Measurements from ENCODE around the gene DZIP1. TPM values are rescaled to one million over a fixed set of nuclear protein-coding genes. Genes with fewer than 3 reads are reported as not detected.
"Not testable (repeated sequence)": the region's sequence is repeated elsewhere in the genome, so short reads cannot be mapped to it uniquely, and the experiment has no call there.

DZIP1 gene, protein sequence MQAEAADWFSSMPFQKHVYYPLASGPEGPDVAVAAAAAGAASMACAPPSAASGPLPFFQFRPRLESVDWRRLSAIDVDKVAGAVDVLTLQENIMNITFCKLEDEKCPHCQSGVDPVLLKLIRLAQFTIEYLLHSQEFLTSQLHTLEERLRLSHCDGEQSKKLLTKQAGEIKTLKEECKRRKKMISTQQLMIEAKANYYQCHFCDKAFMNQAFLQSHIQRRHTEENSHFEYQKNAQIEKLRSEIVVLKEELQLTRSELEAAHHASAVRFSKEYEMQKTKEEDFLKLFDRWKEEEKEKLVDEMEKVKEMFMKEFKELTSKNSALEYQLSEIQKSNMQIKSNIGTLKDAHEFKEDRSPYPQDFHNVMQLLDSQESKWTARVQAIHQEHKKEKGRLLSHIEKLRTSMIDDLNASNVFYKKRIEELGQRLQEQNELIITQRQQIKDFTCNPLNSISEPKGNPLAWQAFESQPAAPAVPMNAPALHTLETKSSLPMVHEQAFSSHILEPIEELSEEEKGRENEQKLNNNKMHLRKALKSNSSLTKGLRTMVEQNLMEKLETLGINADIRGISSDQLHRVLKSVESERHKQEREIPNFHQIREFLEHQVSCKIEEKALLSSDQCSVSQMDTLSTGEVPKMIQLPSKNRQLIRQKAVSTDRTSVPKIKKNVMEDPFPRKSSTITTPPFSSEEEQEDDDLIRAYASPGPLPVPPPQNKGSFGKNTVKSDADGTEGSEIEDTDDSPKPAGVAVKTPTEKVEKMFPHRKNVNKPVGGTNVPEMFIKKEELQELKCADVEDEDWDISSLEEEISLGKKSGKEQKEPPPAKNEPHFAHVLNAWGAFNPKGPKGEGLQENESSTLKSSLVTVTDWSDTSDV
- 0.27 TPM for total RNA-seq

DNA sequence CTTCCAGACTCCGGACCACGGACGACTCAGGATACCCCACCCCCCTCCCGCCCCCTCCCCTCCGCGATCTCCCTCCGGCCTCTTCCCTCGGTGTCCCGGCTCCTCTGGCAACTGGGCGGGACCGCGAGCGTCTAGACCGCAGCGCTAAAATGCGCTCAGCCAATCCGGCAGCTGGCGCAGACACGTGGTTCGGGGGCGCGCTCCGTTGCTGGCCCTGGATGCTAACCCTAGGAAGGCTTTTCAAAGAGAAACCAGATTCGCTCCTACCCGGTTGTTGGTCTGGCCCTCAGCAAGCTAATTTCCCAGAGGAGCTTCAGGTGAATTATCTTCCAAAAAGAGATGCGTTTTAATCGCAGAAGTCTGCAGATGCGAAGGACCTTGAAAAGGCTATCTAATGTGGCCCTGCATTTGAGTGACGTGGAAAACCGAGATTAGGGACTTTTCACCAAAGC lies at the start of gene DZIP1:
Gene DZIP1, minus strand, starts transcription at position 106 of the 452 bp plus-strand sequence. CDS start 2,677 bp downstream, outside the sequence.
- DNase-seq (ENCODE audit: low read depth in 2 of 3, low spot score in 2 of 3): peak in 2 of 3 donors; percentile 45 to 49

DNA sequence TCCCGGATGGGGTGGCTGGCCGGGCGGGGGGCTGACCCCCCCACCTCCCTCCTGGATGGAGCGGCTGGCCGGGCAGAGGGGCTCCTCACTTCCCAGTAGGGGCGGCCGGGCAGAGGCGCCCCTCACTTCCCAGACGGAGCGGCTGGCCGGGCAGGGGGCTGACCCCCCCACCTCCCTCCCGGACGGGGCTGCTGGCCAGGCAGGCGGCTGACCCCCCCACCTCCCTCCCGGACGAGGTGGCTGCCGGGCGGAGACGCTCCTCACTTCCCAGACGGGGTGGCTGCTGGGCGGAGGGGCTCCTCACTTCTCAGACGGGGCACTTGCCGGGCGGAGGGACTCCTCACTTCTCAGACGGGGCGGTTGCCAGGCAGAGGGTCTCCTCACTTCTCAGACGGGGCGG lies 46.5 kb upstream of the DZIP1 start:
- DNase-seq (ENCODE audit: low read depth in 2 of 3, low spot score in 2 of 3): not testable (repeated sequence)

- no peak for DNase-seq (ENCODE audit: low read depth in 2 of 3, low spot score in 2 of 3)
These were observed 45.0 kb upstream of the DZIP1 start for GRCh38 chr13:95689582-95689926.

- not testable (repeated sequence) for DNase-seq (ENCODE audit: low read depth in 2 of 3, low spot score in 2 of 3)
These were observed 40.5 kb upstream of the DZIP1 start for GRCh38 chr13:95684960-95685359.

- no peak for DNase-seq (ENCODE audit: low read depth in 2 of 3, low spot score in 2 of 3)
These were observed 39.9 kb upstream of the DZIP1 start for GRCh38 chr13:95684418-95684817.

GRCh38 chr13:95679722-95680121 lies 35.2 kb upstream of the DZIP1 start:
- no peak for DNase-seq (ENCODE audit: low read depth in 2 of 3, low spot score in 2 of 3)

DNA sequence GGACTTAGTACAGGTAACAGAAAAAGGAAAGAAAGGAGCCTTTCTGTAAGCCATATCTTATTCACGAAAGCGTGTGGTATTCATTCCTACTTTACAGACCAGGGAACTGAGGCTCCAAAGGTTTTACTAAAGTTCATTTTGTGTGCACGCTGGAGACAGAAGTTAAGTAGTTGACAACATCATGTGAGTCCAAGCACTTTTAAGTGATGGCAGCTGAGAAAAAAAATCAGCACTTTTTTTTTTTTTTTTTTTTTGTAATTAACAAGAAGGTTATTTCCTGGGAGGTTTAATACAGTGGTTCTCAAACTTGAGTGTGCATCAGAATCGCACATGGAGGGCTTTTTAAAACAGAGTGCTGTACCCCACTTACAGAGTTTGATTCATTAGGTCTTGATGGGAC lies 34.5 kb upstream of the DZIP1 start:
- DNase-seq (ENCODE audit: low read depth in 2 of 3, low spot score in 2 of 3): no peak

DNA sequence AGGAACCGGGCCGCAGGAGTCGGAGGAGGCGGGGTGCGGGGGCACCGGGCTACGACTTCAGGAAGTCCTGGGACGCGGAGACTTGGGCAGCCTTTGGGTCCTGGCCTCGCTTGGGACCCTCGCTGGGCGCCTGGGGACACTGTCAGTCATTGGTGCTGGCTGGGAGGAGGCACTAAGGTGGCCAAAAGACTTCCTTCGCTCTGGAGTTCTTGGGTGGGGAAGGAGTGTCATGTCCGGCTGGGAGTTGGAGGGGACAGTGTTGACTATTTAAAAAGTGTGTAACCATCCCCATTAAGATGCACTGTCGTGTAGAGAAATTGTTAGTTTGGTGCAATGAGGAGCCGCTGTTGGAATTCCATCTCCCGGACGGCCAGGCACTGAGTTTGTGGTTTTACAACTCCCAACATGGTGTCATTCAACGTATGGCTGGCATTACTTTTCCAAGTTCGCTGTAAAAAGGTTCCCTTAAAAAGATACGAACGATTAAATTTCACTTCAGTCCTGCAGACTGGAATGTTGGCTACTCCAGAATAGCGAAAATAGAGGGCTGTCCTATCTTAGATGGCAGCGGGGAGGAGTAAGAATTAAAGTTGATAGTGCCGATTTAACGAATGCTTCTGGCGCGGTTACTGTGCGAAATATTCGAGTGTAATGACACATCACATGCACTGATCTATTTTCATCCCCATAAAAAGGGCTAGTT lies 33.2 kb upstream of the DZIP1 start:
- peak in 2 of 3 donors; percentile 14 to 24 for DNase-seq (ENCODE audit: low read depth in 2 of 3, low spot score in 2 of 3)

DNA sequence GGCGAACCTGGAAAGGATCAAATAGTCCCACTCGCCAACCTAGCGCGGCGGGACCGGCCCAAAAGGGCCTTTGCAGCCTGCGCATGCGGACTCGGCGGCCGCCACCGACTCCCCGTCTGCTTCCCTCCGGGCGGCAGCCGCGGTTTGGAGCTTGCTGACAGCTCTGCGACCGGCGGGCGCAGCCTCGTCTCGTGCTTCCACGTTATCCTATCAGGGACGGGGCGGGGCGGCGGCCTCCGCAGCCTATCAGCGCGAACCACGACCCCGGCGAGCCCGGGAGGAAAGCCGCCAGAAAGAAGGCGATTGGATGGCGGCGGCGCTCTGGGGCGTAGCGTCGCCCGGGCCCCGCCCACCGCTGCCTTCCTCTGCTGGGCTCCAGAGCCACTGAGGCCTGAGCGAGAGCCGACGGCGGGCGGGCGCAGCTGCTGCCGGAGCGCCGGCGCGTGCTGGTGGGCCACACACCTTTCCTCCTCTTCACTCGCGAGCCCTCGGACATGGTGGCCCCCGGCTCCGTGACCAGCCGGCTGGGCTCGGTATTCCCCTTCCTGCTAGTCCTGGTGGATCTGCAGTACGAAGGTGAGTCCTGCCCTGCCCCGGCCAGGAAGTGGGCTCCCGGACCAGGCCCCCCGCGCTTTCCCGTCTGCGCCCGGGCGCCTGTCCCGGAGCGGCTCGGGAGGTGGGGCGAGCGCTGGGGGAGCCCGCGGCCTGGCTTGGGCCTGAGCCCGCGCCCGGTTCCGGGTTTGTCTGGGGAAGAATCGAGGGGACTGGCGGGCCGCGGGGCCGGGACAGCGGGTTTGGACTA lies 32.5 kb upstream of the DZIP1 start, which contains the start of gene DNAJC3:
Gene DNAJC3, plus strand, starts transcription at position 378 of the 802 bp plus-strand sequence. Its CDS starts 117 bp downstream, at position 495.
- DNase-seq (ENCODE audit: low read depth in 2 of 3, low spot score in 2 of 3): peak; percentile 95 to 99 (median 98)

- DNase-seq (ENCODE audit: low read depth in 2 of 3, low spot score in 2 of 3): peak in 2 of 3 donors; percentile 44 to 51
These were observed 31.7 kb upstream of the DZIP1 start for GRCh38 chr13:95676105-95676761.

DNA sequence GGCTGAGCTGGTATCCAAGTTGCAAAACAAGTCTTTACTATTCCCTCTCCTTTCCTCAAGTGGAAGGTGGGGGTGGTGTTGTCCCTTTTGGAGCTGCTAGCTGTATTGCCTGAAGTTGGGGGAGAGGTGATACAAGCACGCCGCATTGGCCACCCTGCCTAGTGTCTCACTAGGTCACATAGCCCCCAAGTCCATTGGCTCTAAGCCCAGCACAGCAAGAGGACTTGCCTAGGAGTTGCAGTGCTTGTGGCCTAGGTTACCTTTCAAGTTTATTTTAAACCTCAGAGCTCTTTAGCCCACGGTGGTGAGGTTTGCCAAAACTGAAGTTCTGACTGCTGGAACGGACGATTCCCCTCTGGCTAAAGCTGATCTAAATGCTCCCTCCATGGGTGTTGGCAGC lies 27.1 kb upstream of the DZIP1 start:
- no peak for DNase-seq (ENCODE audit: low read depth in 2 of 3, low spot score in 2 of 3)

GRCh38 chr13:95667235-95667634 lies 22.7 kb upstream of the DZIP1 start:
- DNase-seq (ENCODE audit: low read depth in 2 of 3, low spot score in 2 of 3): not testable (repeated sequence)

GRCh38 chr13:95660981-95661581 lies 16.6 kb upstream of the DZIP1 start:
- DNase-seq (ENCODE audit: low read depth in 2 of 3, low spot score in 2 of 3): peak in 1 of 3 donors; percentile 76

DNA sequence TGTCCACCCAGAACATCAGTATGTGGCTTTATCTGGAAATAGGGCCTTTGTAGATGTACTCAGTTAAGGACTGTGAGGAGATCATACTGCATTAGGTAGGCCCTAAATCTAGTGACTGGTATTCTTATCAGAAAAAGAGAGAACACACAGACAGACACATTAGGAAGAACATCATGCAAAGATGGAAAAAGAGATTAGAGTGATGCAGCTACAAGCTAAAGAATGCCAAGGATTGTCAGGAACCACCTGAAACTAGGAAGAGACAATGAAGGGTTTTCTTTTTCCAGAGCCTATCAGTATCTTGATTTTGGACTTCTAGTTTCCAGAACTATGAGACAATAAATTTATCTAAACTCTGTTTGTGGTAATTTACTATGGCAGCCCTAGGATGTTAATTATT lies 15.0 kb upstream of the DZIP1 start:
- DNase-seq (ENCODE audit: low read depth in 2 of 3, low spot score in 2 of 3): no peak

GRCh38 chr13:95656386-95657015 lies 12.0 kb upstream of the DZIP1 start:
- DNase-seq (ENCODE audit: low read depth in 2 of 3, low spot score in 2 of 3): no peak

DNA sequence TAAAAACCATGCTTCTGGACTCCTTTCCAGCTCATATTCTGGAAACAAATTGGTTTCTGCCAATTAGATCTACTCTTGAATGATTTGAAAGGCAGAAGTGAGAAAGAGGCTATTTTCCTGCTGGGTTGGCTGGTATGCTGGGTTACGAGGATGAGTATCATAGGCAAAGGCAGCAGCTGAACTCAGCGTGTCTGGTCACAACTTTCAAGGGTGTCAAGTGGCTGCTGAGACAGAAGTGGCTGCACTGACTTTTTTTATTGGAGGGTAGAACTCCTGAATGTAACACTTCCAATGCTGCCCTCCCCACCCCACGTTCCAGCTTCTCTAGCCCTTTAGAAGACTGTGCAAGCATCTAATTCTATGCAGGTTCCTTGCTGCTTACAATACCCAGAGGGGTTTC lies 8.3 kb upstream of the DZIP1 start:
- no peak for DNase-seq (ENCODE audit: low read depth in 2 of 3, low spot score in 2 of 3)

DNA sequence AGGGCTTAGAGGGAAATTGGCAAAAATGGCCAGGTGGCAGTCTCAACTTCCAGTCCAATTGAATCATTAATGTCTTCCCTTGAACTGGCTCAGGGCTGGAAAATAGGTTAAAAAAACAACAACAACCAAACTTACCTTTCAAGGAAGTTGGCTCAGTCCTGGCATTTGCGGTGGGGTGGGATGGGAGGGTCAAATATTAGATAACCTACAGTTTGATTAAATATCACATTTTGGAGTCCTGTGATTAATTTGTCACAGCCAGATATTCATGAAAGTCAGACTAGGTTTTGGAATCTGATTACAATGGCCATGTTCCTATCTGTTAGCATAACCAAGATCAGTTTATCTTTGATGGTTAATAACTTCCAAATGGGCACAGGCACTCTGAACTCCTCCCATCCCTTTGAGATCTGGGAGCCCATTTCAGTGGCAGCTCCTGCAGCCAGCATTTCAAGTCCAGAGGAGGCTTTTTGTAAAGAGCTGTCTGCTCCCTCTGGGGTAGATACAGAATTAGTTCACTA lies 7.8 kb upstream of the DZIP1 start:
- DNase-seq (ENCODE audit: low read depth in 2 of 3, low spot score in 2 of 3): no peak

- DNase-seq (ENCODE audit: low read depth in 2 of 3, low spot score in 2 of 3): no peak
These were observed 6.2 kb upstream of the DZIP1 start for GRCh38 chr13:95650696-95651095.

Measured in hematopoietic multipotent progenitor cell (in vitro differentiated cells).